Activated B cell treated with CpG ODN at 0.5 μM for 24 hours (primary cell): ENCODE data around the gene USP35. TPM values are rescaled to one million over a fixed set of nuclear protein-coding genes. Genes with fewer than 3 reads are reported as not detected.

Source experiments
- ATAC-seq: fragments of 200-7000 bp; cut with Tn5 transposase; one replicate; pipeline ENCODE4 v1.10.0; 2021; ENCODE audit warnings: low read depth, mild to moderate bottlenecking, moderate library complexity
- CTCF ChIA-PET: fragments of 350-600 bp; sonication (Branson Sonifier 250); formaldehyde crosslinking; loops from one replicate; lab custom pipeline; 2021; ENCODE audit warnings: antibody characterized with exemption; lab: Charles Lee
- POLR2A ChIA-PET: fragments of 350-600 bp; sonication (Branson Sonifier 250); formaldehyde crosslinking; loops from one replicate; lab custom pipeline; 2021; ENCODE audit warnings: antibody characterized with exemption; lab: Charles Lee
- DNase-seq: peaks from one replicate; pipeline ENCODE4 v3.0.0; 2022
- H3K27ac Mint-ChIP-seq: one replicate; pipeline ENCODE4 v1.8.0; 2020; ENCODE audit warnings: mixed read lengths
- H3K27me3 Mint-ChIP-seq: one replicate; pipeline ENCODE4 v1.8.0; 2021; ENCODE audit warnings: mixed read lengths
- H3K36me3 Mint-ChIP-seq: one replicate; pipeline ENCODE4 v1.8.0; 2021; ENCODE audit warnings: low read depth, mixed read lengths
- H3K4me1 Mint-ChIP-seq: one replicate; pipeline ENCODE4 v1.8.0; 2021; ENCODE audit warnings: mixed read lengths
- H3K4me3 Mint-ChIP-seq: one replicate; pipeline ENCODE4 v1.8.0; 2020; ENCODE audit warnings: mild to moderate bottlenecking, mixed read lengths
- H3K9me3 Mint-ChIP-seq: one replicate; pipeline ENCODE4 v1.8.0; 2020; ENCODE audit warnings: mixed read lengths
- CTCF ChIP-seq: fragments of 200-600 bp; IDR thresholded peaks from one replicate; pipeline ENCODE4 v1.8.0; 2022; ENCODE audit warnings: antibody characterized with exemption, mild to moderate bottlenecking
- intact Hi-C: fragments of 100-400 bp; cut with micrococcal nuclease; formaldehyde crosslinking; loops from one replicate; pipeline ENCODE4 v1.15.1; 2024
- total RNA-seq: library from RNA; stranded (reverse); gene quantifications from 2 replicates; pipeline ENCODE4 v1.2.3, GENCODE V29; 2022

The USP35 gene
- total RNA-seq, 1 donor from 2014 or later = 4.9 TPM

- Mint-ChIP-seq H3K27ac (no peak overlapping the region), H3K36me3 (peaks cover 47% of the 10 kb centered on the region), H3K27me3 (no peaks in the 10 kb centered on the region), H3K4me3 (no peak overlapping the region), H3K4me1 (no peaks in the 10 kb centered on the region), H3K9me3 (no peaks in the 10 kb centered on the region)
- no peak for DNase-seq
- ChIA-PET CTCF (no interaction called here), POLR2A (no interaction called here)
- no peak for ATAC-seq
- TF ChIP-seq CTCF = no peak
- intact Hi-C loops = no loop called here
These were observed 25.8 kb downstream of the USP35 start for GRCh38 chr11:78214331-78215194.

DNA sequence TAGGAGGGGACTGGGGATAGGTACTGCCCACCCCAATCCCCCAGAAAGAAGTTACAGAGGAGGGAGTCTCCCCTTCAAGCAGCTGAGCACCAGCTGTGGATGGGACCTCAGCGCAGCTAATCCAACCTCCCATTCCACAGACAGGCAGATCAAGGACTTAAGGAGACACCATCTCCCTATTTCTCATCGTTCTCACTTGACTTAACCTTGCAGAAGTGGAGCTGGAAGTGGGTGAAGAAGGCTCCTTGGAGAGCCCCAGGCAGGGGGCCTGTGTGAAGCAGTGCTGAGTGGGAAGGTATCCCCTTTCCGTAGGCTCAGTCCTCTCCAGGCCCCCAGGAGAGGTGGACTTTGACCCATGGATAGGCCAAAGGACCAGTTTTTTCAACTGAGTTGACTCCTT is 27.3 kb downstream of the USP35 start:
- Mint-ChIP-seq H3K9me3 (no peaks in the 10 kb centered on the region), H3K4me3 (no peak overlapping the region), H3K27ac (no peak overlapping the region), H3K36me3 (peaks cover 57% of the 10 kb centered on the region), H3K27me3 (no peaks in the 10 kb centered on the region), H3K4me1 (no peaks in the 10 kb centered on the region)
- CTCF ChIA-PET = no interaction called here
- POLR2A ChIA-PET = no interaction called here
- ATAC-seq = no peak
- intact Hi-C loops = no loop called here
- DNase-seq = no peak
- TF ChIP-seq CTCF = no peak

- ATAC-seq (no peak), DNase-seq (no peak)
- POLR2A ChIA-PET = no interaction called here
- CTCF ChIA-PET = no interaction called here
- no peak overlapping the region for H3K4me3 Mint-ChIP-seq
- H3K27me3 Mint-ChIP-seq = no peaks in the 10 kb centered on the region
- H3K36me3 Mint-ChIP-seq = peaks cover 64% of the 10 kb centered on the region
- no peaks in the 10 kb centered on the region for H3K4me1 Mint-ChIP-seq
- no peak overlapping the region for H3K27ac Mint-ChIP-seq
- intact Hi-C loops = no loop called here
- no peak for TF ChIP-seq CTCF
- no peaks in the 10 kb centered on the region for H3K9me3 Mint-ChIP-seq
These were observed 28.0 kb downstream of the USP35 start for GRCh38 chr11:78216571-78217287.

GRCh38 chr11:78217650-78218541 is 29.2 kb downstream of the USP35 start:
- no peak overlapping the region for H3K27ac Mint-ChIP-seq
- POLR2A ChIA-PET = no interaction called here
- no peak overlapping the region for H3K4me3 Mint-ChIP-seq
- DNase-seq (no peak), ATAC-seq (no peak)
- peaks cover 3% of the 10 kb centered on the region for H3K4me1 Mint-ChIP-seq
- no peaks in the 10 kb centered on the region for H3K9me3 Mint-ChIP-seq
- peaks cover 69% of the 10 kb centered on the region for H3K36me3 Mint-ChIP-seq
- TF ChIP-seq CTCF = no peak
- CTCF ChIA-PET = no interaction called here
- intact Hi-C loops = no loop called here
- no peaks in the 10 kb centered on the region for H3K27me3 Mint-ChIP-seq
